Pulmonary artery endothelial cell (primary cell): ENCODE data around the gene RASAL2. TPM values are rescaled to one million over a fixed set of nuclear protein-coding genes. Genes with fewer than 3 reads are reported as not detected.
"Not testable (repeated sequence)": the region's sequence is repeated elsewhere in the genome, so short reads cannot be mapped to it uniquely, and the experiment has no call there.

Source experiments
- DNase-seq: peaks from one replicate; pipeline ENCODE4 v3.0.0-alpha.2; 2011; ENCODE audit warnings: low read depth, low spot score
- total RNA-seq: library from RNA; depleted of rRNA; stranded (reverse); fragments of >200 nt; gene quantifications from 2 replicates; pipeline ENCODE4 v1.2.3, GENCODE V29; 2014

The RASAL2 gene
- total RNA-seq, 1 donor from 2014 or later: 13.5 TPM

DNA sequence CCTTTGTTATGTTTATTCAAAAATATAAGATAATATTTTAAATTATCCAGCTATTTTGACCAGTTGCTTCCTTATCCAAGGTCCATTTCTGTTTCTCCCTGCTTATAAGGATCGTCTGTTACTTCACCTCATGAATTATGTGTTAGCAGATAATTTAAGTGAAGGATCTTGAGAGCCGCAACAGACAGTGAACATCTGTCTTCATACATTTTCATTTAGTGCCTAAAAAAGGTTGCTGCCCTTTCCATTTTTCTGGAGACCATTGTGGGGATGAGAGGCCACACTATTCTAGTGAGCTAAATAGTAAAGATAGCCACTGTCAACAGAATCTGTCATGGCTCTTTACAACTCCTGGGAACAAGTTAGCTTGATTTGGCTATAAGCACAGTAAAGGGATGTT, 248.8 kb downstream of the RASAL2 start:
- no peak for DNase-seq

DNA sequence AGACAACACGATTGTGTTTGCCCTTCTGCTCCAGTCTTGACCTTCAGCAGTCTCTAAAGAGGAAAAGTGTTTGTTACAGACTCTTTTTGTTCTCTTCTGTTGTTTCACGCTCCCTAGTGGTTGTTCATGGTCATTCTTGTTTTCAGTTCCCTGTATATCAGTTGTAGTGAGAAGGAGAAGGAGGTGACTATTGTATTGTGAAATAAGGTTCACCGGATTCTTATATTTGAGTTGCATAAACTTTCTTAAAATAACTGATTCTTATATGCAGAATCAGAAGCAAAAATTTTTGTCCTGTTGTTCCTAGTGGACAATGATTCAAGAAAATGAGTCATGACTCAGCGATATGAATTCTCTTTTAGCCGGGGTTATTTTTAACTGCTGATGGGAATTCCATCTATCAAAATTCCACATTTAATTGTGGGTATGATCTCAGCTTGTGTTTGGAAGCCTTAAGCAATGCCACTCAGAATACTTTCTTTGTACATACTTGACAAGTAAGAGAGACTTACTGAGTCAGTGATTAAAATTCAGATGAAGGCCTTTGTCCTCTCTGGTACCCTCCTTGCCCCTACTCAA, 250.7 kb downstream of the RASAL2 start:
- peak; percentile 46 for DNase-seq

DNA sequence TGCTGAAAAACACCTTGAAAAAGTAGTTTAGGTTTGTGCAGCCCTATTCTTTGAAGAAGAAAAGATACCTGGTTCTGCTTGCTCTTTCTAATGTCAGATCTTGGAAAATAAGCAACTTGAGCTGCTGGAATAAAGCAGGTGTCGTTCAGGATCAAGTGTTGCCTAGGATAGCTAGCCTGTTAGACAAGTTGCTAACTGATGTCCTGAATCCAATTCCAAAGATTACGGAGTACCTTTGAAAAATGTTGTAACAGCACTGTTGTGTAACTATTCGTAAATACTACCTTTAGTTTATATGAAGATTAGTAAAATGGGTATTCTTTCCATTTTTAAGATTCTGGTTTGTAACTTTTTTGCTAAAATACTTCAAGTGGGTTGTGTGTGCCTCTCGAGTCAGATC, 251.3 kb downstream of the RASAL2 start:
- no peak for DNase-seq

DNA sequence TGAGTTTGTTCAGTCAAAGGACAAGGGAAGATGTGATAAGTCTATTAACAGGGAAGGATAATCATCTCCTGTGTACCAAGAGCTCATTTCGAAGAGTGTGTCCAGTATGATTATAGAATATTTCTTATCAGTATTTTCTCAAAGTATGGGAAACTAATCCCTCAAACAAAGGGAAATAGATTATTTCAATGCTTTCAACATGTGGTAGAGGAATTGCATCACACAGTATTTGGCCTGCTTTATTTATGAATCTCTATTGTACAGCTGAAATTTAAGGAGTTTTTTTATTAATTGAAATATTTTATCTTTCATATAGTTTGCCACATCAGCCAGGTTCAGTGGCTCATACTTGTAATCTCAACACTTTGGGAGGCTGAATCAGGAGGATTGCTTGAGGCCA, 251.9 kb downstream of the RASAL2 start:
- DNase-seq: no peak

DNA sequence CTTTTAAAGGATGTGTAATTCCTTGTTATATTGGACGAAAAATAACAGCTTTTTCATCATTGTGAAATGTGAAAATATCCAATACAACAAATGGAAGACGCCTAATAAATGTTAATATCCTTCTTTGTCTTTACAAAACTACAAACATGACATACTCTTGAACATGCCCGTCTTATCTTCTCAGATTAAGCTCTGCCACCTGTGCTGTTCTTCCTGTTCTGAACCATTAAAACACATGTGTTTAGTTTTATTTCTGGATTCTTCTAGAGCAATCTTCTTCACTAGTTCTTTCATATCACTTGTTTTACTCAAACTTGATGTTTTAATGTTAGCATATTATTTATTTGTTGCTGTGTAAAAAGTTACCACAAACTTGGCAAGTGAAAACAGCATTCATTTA, 255.9 kb downstream of the RASAL2 start:
- DNase-seq: no peak

DNA sequence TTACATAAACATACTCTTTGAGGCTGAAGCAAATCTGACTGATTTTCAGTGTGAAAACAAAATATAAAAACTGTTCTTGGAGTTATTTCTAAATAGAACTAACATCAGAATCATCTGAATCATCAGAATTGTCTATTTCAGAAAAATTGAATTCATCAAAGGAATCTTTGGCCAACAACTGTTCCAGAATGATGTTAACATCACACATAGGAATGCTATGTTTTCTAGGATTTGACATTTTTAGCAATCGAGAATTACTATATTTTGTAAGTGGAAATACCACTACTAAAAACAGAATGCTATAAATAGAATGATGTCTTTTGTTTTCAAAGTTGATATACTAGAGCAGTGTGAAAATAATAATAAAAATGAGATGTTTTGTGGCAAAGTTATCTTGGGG, 258.0 kb downstream of the RASAL2 start:
- DNase-seq: not testable (repeated sequence)

DNA sequence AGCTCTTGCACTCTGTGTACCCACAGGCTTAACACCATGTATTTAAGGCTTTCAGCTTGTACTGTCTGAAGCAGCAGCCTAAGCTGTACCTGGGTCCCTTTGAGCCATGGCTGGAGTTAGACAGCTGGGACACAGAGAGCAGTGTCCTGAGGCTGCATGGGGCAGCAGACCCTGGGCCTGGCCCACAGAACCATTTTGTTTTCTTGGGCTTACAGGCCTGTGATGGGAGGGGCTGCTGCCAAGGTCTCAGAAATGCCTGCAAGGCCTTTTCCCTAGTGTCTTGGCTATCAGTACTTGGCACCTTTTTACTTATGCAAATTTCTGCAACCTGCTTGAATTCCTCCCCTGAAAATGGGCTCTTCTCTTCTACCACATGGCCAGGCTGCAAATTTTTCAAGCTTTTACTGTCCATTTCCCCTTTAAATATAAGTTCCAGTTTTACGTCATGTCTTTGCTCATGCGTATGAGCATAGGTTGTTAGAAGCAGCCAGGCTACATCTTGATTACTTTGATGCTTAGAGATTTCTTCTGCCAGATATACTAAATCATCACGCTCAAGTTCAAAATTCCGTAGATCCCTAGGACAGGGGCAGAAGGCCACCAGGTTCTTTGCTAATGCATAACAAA, 259.0 kb downstream of the RASAL2 start:
- no peak for DNase-seq

DNA sequence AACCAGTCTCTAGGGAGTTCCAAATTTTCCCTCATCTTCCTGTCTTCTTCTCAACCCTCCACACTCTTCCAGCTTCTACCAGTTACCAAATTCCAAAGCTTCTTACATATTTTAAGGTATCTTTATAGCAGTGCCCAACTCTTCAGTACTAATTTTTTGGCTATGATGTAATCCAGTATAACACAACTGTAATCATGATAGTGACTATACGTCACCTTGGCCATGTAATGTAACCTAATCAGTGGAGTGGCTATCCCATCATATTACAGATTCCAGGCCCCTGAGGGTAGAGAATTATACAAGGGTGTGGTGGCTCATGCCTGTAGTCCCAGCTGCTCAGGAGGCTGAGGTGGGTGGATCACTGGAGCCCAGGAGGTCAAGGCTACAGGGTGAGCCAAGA, 259.6 kb downstream of the RASAL2 start:
- DNase-seq: no peak

DNA sequence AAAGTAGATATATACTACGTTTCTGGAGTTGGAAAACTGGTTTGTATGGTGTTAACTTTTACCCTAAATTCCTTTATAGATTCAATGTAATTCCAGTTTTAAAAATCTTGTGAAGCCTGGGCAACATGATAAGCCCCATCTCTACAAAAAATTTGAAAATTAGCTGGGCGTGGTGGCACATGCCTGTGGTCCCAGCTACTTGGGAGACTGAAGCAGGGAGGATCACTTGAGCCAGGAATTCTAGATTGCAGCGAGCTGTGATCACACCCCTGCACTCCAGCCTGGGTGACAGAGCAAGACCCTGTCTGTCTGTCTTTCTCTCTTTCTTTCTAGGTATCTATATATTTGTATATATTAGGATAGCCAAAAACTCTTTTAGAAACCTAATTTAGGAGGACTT, 260.9 kb downstream of the RASAL2 start:
- DNase-seq: no peak

DNA sequence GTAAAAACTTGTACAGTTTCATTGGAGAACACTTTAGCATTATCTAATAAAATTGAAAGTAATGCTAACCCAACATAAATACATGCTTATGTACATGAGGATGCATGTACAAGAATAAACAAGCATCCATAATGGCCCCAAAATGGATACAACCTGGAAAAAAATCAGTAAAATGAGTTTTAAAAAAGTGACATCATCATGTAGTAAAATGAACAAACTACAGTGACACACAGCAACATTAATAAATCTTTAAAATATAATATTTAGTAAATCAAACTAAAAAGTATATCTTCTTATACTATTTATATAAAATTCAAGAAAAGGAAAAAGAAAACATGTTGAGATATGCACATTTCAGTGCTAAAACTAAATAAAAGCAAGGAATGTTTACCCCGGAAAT, 262.4 kb downstream of the RASAL2 start:
- no peak for DNase-seq

DNA sequence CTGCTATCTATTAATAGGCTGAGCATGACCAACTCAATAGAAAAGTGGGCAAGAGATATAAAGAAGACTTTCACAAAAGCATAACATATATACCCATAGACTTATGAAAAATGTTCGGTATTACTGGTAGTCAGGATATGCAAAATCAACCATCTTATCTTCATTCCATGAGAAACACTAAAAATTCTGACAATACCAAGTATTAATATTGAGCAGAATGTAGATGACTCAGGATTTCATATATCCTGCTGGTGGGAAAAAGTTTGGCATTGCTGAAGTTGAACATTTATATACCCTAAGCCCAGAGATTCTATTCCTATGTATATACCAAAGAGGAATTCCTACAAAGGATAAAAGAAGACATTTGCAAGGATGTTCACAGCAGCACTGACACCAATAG, 264.6 kb downstream of the RASAL2 start:
- no peak for DNase-seq

DNA sequence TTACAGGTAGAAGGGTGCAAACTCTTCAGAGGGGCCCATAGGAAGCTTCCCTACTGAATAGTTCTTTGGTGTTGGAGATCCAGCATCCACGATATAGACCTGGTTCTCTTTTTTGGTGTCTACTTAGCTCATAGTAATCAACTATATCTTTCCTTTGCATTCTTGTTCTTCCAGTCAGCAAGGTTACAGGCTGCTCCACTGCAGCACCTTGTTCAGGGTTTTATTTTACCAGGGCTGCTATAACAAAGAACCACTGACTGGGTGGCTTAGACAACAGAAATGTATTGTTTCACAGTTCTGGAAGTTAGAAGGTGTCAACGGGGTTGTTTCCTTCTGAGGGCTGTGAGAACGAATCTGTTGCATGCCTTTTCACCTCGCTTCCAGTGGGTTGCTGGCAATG, 266.5 kb downstream of the RASAL2 start:
- DNase-seq: no peak

DNA sequence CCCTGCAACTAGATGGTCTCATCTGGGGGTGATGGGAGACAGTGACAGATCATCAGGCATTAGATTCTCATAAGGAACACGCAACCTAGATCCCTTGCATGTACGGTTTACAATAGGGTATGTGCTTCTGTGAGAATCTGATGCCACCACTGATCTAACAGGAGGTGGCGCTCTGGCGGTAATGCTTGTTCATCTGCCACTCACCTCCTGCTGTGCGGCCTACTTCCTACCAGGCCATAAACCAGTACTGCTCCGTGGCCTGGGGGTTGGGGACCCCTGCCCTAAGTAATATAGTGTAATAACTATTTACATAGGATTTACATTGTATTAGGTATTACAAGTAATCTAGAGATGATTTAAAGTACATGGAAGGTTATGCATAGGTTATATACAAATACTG, 267.9 kb downstream of the RASAL2 start:
- no peak for DNase-seq

DNA sequence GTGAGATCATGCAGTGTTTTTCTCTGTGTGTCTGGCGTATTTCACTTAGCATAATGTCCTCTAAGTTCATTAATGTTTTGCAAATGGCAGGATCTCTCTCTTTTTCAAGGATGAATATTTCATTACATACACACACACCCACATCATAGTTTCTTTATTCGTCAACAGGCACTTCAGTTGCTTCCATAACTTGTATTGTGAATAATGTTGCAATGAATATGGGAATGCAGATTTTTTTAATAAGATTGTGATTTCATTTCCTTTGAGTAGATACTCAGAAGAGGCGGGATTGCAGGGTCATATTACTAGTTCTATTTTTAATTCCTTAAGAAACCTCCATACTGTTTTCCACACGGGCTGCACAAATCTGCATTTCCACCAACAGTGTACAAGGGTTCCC, 268.8 kb downstream of the RASAL2 start:
- no peak for DNase-seq

DNA sequence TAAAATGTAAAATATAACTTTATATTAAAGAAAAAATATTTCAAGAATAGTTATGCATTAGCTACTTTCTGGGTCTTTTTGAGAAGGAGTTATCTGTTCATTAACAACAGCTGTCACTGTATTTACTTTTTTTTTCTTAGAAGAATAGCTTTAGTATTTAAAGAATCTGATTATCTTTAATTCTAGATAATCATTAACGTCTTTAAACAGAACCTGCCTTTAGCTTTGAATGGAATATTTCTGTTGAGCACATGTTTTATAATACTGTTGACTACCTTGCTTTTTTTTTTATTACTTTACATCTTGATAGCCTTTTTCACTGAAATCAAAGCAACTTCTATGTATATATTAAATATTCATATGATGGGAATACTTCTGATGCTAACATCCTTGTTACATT, 270.9 kb downstream of the RASAL2 start:
- no peak for DNase-seq

DNA sequence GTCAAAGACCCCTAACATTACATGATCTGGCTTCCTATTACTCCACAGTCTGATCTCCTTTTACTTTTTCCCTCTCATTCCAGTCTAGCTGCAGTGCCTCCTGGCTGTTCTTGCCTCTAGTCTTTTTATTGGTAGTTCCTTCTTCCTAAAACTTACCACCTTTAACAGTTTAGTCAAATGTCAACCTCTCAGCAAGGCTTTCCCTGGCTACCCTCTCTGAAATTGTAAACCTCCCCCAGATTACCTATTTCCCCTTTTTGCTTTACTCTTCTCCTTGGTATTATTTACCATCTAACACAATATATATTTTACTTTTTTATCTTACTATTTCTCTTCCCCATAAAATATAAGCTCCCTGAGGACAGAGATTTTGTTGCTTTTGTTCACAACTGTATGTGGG, 273.2 kb downstream of the RASAL2 start:
- DNase-seq: no peak

DNA sequence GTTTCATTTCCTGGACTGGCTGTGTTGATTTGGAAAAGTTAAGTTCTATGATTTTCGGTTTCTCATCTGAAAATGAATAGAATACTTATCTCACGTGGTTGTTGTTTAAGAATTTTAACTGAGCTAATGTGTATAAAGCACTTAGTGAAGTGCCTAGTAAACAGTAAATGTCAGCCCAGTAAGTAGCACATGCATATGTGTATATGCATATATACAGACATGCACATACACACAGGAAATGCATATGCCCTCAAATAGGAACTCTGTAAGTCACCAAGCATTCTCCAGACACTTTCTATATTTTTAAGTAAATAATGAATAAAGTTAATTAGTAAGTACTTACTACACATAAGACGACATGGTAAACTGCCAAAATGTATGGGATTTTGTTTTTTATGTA, 274.3 kb downstream of the RASAL2 start:
- no peak for DNase-seq

DNA sequence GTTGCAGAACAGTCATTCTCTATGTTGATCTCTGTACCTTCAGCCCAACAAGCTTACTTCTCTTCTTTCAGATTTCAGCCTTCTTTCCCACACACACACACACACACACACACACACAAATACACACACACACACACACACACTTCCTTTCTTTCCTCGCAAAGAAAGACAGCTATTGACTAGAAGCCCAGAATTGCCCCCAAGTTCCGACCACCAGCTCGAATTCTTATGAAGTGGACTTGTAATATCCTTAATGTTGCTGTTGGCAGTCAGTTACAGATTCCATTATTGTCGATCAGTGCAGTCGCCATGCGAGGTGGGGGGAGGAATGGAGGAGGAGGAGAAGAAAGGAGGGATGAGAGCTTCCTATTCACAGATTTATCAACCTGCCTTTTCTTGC, 277.3 kb downstream of the RASAL2 start:
- no peak for DNase-seq

DNA sequence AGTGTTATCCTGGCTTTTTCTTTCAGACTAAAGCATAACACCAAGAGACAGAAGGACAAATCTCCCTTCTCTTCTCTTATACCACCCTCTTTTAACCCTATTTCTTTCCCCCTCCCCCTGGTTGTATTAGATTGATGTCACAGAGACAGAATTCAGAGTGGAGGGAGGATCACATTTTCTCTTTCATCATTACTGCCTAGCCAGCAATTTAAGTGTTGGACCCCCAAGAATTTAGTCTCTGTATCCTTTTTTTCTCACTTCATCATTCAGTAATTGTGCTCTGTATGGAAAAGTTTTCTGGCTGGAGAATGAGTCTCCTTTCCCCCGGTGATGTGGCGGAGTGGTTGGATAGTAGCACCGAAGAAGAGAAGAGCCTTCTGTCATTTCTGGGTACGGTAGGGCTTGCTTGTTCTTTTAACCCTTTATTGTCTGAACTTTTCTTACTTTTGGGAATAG, 278.1 kb downstream of the RASAL2 start:
- no peak for DNase-seq

DNA sequence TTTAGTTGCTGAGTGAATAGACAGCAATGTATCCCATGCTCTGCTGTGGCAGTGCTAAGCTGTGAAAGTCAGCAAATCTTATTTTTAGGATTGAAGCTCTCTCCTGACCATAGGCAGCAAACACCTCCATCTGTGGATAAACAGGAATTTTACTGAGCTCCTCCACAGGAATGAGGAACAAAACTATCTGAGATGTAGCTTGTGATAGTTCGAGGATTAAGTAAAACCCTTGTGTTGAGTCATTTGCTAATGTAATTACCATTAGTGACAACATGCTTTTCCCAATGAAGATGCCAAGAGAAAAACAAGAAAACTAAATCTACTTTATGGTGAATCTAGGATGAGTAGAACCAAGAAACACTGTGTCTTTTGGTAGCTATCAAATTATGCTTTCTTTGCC, 280.1 kb downstream of the RASAL2 start:
- DNase-seq: no peak

DNA sequence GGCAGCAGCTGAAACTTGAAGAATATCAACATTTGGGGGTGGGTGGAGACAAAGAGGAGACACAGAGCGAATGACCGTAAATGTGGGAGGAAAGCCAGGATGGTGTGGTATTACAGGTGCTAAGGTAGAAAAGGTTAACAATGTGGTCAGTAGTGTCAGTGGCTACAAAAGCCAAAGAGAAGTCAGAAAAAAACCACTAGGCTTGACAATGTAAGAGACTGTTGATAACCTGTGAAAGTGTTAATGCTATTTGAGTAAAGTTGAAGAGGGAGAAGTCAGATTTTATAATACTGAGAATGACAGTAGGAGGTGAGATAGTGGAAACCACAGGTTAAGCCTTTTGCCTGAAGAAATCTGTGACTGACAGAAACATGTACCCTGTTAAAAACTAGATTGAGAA, 282.1 kb downstream of the RASAL2 start:
- no peak for DNase-seq

DNA sequence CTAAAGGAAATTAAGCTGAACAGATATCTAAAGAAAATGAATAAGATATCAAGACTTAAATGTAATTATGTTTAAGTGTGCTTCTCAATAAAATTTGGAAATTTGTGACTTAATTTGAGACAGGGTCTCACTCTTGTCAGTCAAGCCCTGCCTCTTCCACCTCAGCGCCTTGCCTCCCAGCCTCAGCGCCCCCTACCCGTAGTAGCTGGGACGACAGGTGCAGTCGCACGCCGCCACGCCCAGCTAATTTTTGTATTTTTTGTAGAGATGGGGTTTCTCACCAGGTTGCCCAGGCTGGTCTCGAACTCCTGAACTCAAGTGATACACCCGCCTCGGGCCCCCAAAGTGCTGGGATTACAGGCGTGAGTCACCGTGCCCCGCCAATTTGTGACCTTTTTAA, 285.9 kb downstream of the RASAL2 start:
- DNase-seq: no peak

DNA sequence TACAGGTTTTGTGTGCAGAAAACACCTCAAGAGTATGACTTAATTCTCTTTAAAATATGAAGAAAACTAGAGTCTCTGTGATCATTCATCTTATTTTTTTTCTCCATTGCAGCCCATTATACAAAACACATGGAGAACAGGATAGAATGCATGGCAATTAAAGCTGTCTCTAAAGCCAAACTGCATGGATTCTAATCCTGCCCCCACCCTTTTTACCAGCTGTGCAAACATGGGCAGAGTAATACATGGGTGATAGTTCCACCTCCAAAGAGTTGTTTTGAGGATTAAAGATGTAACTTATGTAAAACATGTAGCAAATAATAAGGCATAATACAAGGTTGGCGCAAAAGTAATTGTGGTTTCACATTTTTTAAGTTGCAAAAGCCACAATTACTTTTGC, 288.5 kb downstream of the RASAL2 start:
- DNase-seq: no peak

DNA sequence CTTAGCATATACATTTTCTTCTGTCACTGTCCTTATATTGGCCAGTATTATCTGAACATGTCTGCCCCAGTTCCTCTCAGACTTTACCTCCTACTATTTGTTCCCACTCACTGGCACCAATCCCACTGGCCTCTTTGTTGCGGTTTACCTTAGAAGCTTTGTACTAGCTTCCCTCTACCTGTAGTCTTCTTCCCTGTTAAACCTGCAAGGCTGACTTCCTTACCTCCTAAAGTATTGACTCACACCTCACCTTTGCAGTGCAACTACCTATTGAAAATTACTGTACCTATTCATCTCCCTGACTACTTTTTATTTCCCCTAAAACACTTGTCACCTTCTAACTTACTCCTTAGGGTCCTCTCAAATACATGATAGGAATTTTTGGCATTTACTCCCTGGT, 291.8 kb downstream of the RASAL2 start:
- no peak for DNase-seq
